GM21528 (cell line): ENCODE data around the gene CREBRF.
"Not testable (repeated sequence)": the region's sequence is repeated elsewhere in the genome, so short reads cannot be mapped to it uniquely, and the experiment has no call there.

ENCODE experiments used
- ATAC-seq: cut with Tn5 transposase; IDR thresholded peaks from one replicate; pipeline ENCODE4 v1.9.1; 2021; ENCODE audit warnings: mild to moderate bottlenecking, moderate library complexity; ENCODE audit not compliant: unreplicated experiment, low FRiP score

The CREBRF gene

GRCh38 chr5:173075970-173076369 lies 19.8 kb downstream of the CREBRF start:
- ATAC-seq: no peak

GRCh38 chr5:173076471-173076870 lies 20.3 kb downstream of the CREBRF start:
- not testable (repeated sequence) for ATAC-seq

GRCh38 chr5:173078878-173079277 lies 22.7 kb downstream of the CREBRF start:
- no peak for ATAC-seq

GRCh38 chr5:173089581-173089980 lies 33.4 kb downstream of the CREBRF start:
- ATAC-seq: no peak

DNA sequence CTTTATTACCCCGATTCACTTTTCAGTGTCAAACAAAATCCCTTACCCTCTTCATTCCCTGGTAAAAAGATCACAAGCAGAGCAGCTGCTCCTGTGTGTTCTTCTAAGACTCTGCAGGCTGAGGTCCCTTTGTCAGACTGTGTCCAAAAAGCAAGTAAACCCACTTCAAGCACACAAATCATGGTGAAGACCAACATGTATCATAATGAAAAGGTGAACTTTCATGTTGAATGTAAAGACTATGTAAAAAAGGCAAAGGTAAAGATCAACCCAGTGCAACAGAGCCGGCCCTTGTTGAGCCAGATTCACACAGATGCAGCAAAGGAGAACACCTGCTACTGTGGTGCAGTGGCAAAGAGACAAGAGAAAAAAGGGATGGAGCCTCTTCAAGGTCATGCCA lies 34.5 kb downstream of the CREBRF start:
- ATAC-seq: no peak

- ATAC-seq: no peak
Measured at GRCh38 chr5:173091981-173092380, 35.8 kb downstream of the CREBRF start.

- ATAC-seq: no peak
Measured at GRCh38 chr5:173093606-173094005, 37.5 kb downstream of the CREBRF start.

DNA sequence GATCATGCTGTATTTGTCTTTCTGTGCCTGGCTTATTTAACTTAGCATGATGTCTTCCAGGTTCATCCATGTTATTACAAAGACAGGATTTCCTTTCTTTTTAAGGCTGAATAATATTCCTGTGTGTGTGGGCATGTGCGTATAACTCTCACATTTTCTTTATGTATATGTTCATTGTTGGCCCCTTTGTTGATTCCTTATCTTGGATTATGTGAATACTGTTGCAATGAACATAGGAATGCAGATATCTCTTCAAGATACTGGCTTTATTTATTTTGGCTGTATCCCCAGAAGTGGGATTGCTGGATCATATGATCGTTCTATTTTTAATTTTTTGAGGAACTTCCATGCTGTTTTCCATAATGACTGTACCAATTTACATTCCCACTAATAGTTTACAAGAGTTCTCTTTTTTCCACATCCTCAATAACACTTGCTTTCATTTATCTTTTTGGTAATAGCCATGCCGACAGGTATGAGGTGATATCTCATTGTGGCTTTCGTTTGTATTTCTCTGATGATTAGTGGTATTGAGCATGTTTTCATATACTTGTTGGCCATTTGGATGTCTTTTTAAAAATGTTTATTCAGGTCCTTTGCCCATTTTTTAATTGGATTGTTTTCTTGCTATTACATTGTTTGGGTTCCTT lies 38.0 kb downstream of the CREBRF start:
- ATAC-seq: no peak

- no peak for ATAC-seq
Measured at GRCh38 chr5:173098787-173099186, 42.6 kb downstream of the CREBRF start.

GRCh38 chr5:173099461-173099860 lies 43.3 kb downstream of the CREBRF start:
- ATAC-seq: no peak

DNA sequence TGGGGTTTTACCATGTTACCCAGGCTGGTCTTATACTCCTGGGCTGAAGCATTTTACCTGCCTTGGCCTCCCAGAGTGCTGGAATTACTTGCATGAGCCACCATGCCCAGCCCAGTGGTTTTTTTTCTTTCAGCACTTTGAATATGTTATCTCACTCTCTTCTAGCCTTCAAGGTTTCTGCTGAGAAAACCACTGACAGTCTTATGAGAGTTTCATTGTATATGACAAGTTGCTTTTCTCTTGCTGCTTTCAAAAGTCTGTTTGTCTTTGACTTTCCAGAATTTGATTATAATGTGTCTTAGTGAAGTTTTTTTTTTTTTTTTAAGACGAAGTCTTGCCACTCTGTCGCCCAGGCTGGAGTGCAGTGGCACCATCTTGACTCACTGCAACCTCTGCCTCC lies 45.1 kb downstream of the CREBRF start:
- ATAC-seq: no peak

DNA sequence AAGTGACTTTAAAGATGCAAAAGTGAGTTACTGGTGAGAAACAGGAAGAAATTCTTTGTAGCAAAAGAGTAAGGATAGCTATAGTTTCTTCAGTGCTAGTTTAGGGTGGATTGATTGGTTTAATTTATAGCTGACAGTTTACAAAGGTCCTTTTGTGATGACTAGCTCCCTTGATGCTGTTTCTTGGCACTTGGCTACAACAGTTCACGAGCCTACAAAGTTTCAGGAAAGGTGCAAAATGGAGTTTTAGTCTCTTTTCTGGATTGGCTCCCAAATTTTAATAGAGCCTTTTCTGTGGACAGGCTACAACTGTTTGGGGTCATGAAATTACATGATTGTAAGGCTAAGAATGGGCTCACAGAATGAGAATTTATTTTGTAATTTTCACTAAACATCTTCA lies 47.3 kb downstream of the CREBRF start:
- no peak for ATAC-seq

GRCh38 chr5:173108914-173109313 lies 52.8 kb downstream of the CREBRF start:
- no peak for ATAC-seq

- no peak for ATAC-seq
Measured at GRCh38 chr5:173114536-173114935, 58.4 kb downstream of the CREBRF start.

DNA sequence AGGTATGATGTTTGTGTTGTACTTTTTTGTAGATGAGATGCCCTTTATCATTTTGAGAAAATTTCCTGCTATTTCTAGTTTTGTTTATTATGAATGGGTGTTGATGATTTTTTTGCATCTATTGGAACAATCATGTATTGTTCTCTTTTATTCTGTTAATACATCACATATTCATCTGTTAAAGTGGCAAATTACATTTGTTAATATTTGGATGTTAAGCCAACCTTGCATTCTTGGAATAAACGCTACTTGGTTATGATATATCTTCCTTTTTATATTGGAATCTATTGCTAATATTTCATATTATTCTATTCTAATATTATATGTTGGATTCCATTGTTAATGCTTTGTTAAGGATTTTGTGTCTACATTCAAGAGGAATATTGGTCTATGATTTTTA lies 63.6 kb downstream of the CREBRF start:
- ATAC-seq: no peak

DNA sequence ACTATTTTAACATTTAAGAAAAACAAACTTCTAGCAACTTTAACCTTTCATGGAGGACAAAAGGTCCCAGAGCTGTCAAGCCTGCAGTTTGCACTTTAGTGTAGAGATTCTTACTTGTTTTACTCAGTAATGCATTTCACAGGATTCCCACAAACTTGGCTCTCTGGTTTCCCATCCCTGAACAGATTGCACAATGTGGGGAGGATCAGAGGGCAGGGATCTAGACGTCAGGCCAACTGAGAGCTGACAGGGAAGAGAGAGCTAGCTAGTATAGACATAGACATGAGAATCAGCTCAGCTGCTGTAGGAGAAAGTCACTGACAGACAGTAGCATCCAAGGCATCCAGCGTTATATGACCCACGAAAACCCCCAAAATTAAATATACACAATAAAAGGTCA lies 67.3 kb downstream of the CREBRF start:
- no peak for ATAC-seq

GRCh38 chr5:173132166-173132565 lies 76.0 kb downstream of the CREBRF start:
- ATAC-seq: not testable (repeated sequence)

GRCh38 chr5:173138707-173139106 lies 82.6 kb downstream of the CREBRF start:
- no peak for ATAC-seq

DNA sequence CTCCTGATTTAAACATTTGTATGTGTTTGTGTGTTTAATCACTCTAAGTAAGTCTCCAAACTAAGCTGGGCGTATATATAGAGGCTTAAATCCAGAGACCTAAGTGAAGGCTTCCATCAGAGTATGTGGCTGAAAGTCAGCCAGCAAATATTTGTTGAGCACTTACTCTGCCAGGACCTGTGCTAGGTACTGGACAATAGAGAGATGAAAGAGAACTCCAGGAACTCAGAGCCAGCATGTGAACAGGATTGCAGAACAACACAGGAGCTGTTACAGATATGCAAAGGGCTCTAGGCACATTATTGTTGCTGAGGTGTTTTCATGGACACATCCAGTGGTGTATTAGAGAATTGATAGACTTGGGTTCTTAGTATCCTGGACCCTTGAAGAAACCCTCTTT lies 83.5 kb downstream of the CREBRF start:
- ATAC-seq: no peak

DNA sequence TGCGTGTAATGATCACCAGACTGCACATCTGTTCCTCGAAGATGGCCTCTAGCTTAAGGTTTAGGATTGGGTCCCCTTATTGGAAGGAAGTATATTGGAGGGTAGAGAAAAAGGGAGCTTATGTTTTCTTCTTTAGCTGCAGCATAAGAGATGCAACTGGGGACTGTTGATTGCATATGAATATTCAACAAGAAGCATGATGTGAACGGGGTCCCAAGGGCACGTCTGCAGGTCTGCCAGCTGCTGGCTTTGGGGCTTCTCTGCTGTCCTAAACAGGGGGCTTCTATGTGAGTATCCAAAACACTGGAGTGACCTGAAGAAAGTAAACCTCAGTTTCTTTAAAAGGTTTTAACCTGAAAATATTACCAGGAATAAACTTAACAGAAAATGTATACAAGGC lies 84.6 kb downstream of the CREBRF start:
- ATAC-seq: no peak

DNA sequence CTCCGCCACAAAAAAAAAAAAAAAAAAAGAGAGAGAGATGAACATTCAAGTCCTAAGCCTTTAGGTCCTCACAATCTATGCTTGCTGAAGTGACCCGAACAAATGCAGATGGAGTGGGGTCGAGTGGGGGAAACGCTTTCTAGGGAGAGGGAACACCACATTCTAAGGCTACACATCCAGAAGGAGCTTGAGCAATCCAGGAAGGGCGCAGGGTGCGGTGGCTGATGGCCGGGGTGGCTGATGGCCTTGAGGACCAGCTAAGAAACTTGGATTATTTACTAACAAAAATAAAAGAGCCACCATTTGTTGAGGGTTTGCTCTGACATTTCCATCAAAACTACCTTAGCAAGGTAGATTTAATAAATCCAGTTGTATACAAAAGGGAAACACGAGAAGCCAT lies 87.4 kb downstream of the CREBRF start:
- ATAC-seq: no peak

DNA sequence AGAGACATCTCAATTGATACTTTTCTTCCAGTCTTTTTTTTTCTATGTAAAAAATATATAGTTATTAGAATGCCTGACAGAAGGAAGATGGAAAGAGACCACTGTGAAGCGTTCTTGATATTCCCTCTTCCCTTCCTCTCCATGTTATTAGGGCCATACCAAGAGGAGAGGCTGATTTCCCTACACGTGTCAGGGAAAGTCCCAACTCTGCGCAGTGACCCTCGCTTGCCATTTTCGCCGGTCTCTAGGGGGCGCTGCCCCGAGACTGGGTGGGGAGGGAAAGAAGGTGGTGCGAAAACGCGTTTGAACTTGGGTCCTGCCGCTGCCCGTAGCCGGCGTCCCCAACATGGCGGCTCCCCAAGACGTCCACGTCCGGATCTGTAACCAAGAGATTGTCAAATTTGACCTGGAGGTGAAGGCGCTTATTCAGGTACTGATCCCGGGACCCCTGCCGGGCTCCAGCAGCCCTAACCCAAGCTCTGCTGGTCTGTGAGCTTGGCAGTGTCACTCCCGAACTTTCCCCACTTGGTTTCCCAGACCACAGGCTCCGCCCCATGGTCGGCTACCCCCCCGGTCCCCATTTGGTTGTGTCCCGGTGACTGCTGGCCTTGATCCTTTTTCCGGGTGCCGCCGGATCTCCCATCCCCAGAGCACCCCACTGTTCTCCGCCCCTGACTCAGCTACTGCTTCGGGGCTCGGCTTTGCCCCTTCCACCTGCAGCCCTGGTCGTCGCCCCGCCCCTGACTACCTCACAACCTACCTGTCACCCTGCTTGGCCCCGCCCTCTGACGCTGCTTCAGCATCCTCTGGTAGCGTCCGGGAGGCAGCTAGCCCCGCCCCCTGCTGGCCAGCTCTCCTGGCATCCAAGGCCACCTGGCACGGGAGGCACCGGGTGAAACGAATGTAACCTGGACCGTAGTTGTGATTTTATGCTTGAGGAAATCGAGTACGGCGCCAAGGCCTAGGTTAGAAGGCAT lies 88.3 kb downstream of the CREBRF start, which contains the start of gene BNIP1:
Gene BNIP1 (plus strand): TSS at position 332 of the 977 bp plus-strand sequence. CDS start 15 bp downstream, at position 347.
- ATAC-seq: peak; percentile 92
